Activated T-helper 1 cell treated with anti-CD3 and anti-CD28 coated beads, Interleukin-12 subunit alpha, Interleukin-12 subunit beta, Interleukin-2, Interleukin-4 antibody, amounts not matched to agents 30 ng/mL and 10 ng/mL and 1 ng/mL, durations not matched to agents 14 hours and 24 hours and 36 hours (primary cell): ENCODE data around the gene ITPR1. TPM values are rescaled to one million over a fixed set of nuclear protein-coding genes. Genes with fewer than 3 reads are reported as not detected.

Experiments used
- DNase-seq: peaks from one replicate; pipeline ENCODE4 v3.0.0; 2021; ENCODE audit warnings: low spot score
- H3K27ac Mint-ChIP-seq: one replicate; pipeline ENCODE4 v1.8.0; 2021; ENCODE audit warnings: mild to moderate bottlenecking, mixed read lengths
- H3K27me3 Mint-ChIP-seq: one replicate; pipeline ENCODE4 v1.8.0; 2022; ENCODE audit warnings: mild to moderate bottlenecking, moderate library complexity, mixed read lengths; ENCODE audit not compliant: insufficient read depth
- H3K36me3 Mint-ChIP-seq: one replicate; pipeline ENCODE4 v1.8.0; 2021; ENCODE audit warnings: low read depth, mixed read lengths
- H3K4me1 Mint-ChIP-seq: one replicate; pipeline ENCODE4 v1.8.0; 2021; ENCODE audit warnings: low read depth, mixed read lengths
- H3K4me3 Mint-ChIP-seq: one replicate; pipeline ENCODE4 v1.8.0; 2021; ENCODE audit warnings: mild to moderate bottlenecking, moderate library complexity, mixed read lengths
- H3K9me3 Mint-ChIP-seq: one replicate; pipeline ENCODE4 v1.8.0; 2021; ENCODE audit warnings: mixed read lengths
- intact Hi-C: fragments of 100-400 bp; cut with micrococcal nuclease; formaldehyde crosslinking; loops from one replicate; pipeline ENCODE4 v1.15.1; 2024
- total RNA-seq: library from RNA; stranded (reverse); gene quantifications from 2 replicates; pipeline ENCODE4 v1.2.3, GENCODE V29; 2022

Gene ITPR1
- total RNA-seq, 1 donor from 2014 or later: 108 TPM

GRCh38 chr3:4819746-4820145 lies 326.6 kb downstream of the ITPR1 start:
- intact Hi-C loops: loop anchor here (1.0 to 2.0 kb wide), 2 partner anchors 14 to 97 kb away; no protein-coding TSS in a partner anchor
- H3K9me3 Mint-ChIP-seq: peaks cover 26% of the 10 kb centered on the region
- peaks cover 86% of the 10 kb centered on the region for H3K4me1 Mint-ChIP-seq
- DNase-seq: no peak
- peaks cover 83% of the 10 kb centered on the region for H3K36me3 Mint-ChIP-seq
- no peak overlapping the region for H3K4me3 Mint-ChIP-seq
- H3K27ac Mint-ChIP-seq: peak overlapping the region; percentile 100
- no peaks in the 10 kb centered on the region for H3K27me3 Mint-ChIP-seq

- peak overlapping the region; percentile 100 for H3K27ac Mint-ChIP-seq
- intact Hi-C loops: loop anchor here (1.0 to 2.0 kb wide), 2 partner anchors 15 to 98 kb away; no protein-coding TSS in a partner anchor
- H3K4me3 Mint-ChIP-seq: peak overlapping the region; percentile 28
- peaks cover 26% of the 10 kb centered on the region for H3K9me3 Mint-ChIP-seq
- no peaks in the 10 kb centered on the region for H3K27me3 Mint-ChIP-seq
- H3K36me3 Mint-ChIP-seq: peaks cover 83% of the 10 kb centered on the region
- DNase-seq: no peak
- peaks cover 86% of the 10 kb centered on the region for H3K4me1 Mint-ChIP-seq
These were observed 327.4 kb downstream of the ITPR1 start for GRCh38 chr3:4820296-4821121.

- no peak for DNase-seq
- peaks cover 93% of the 10 kb centered on the region for H3K4me1 Mint-ChIP-seq
- no peaks in the 10 kb centered on the region for H3K27me3 Mint-ChIP-seq
- H3K27ac Mint-ChIP-seq: peak overlapping the region; percentile 100
- intact Hi-C loops: loop anchor here (2.0 kb wide), 1 partner anchor 99 kb away; no protein-coding TSS in a partner anchor
- H3K9me3 Mint-ChIP-seq: peaks cover 26% of the 10 kb centered on the region
- H3K4me3 Mint-ChIP-seq: peak overlapping the region; percentile 86
- H3K36me3 Mint-ChIP-seq: peaks cover 87% of the 10 kb centered on the region
These were observed 328.2 kb downstream of the ITPR1 start for GRCh38 chr3:4821338-4821737.

- H3K36me3 Mint-ChIP-seq: peaks cover 85% of the 10 kb centered on the region
- H3K4me1 Mint-ChIP-seq: peaks cover 98% of the 10 kb centered on the region
- peaks cover 22% of the 10 kb centered on the region for H3K9me3 Mint-ChIP-seq
- H3K27me3 Mint-ChIP-seq: no peaks in the 10 kb centered on the region
- peak overlapping the region; percentile 86 for H3K4me3 Mint-ChIP-seq
- peak; percentile 82 for DNase-seq
- H3K27ac Mint-ChIP-seq: peak overlapping the region; percentile 100
- intact Hi-C loops: loop anchor here (1.0 to 2.0 kb wide), 6 partner anchors 9 to 155 kb away; no protein-coding TSS in a partner anchor
These were observed 328.8 kb downstream of the ITPR1 start for GRCh38 chr3:4821975-4822374.

GRCh38 chr3:4822568-4822967 lies 329.4 kb downstream of the ITPR1 start:
- intact Hi-C loops: loop anchor here (1.0 to 2.0 kb wide), 5 partner anchors 9 to 155 kb away; no protein-coding TSS in a partner anchor
- Mint-ChIP-seq H3K27ac (peak overlapping the region; percentile 100), H3K9me3 (peaks cover 16% of the 10 kb centered on the region), H3K4me1 (peaks cover 98% of the 10 kb centered on the region), H3K4me3 (peak overlapping the region; percentile 86), H3K36me3 (peaks cover 85% of the 10 kb centered on the region), H3K27me3 (no peaks in the 10 kb centered on the region)
- DNase-seq: no peak

GRCh38 chr3:4823385-4823784 lies 330.2 kb downstream of the ITPR1 start:
- peak overlapping the region; percentile 100 for H3K27ac Mint-ChIP-seq
- peaks cover 98% of the 10 kb centered on the region for H3K4me1 Mint-ChIP-seq
- peak overlapping the region; percentile 86 for H3K4me3 Mint-ChIP-seq
- intact Hi-C loops: loop anchor here (2.0 kb wide), 1 partner anchor 47 kb away; no protein-coding TSS in a partner anchor
- peaks cover 82% of the 10 kb centered on the region for H3K36me3 Mint-ChIP-seq
- no peaks in the 10 kb centered on the region for H3K27me3 Mint-ChIP-seq
- no peak for DNase-seq
- H3K9me3 Mint-ChIP-seq: peaks cover 8% of the 10 kb centered on the region

- no peaks in the 10 kb centered on the region for H3K27me3 Mint-ChIP-seq
- H3K4me3 Mint-ChIP-seq: peak overlapping the region; percentile 86
- no peak for DNase-seq
- peak overlapping the region; percentile 100 for H3K27ac Mint-ChIP-seq
- intact Hi-C loops: loop anchor here (2.0 kb wide), 1 partner anchor 47 kb away; no protein-coding TSS in a partner anchor
- H3K4me1 Mint-ChIP-seq: peaks cover 100% of the 10 kb centered on the region
- H3K9me3 Mint-ChIP-seq: peaks cover 4% of the 10 kb centered on the region
- peaks cover 76% of the 10 kb centered on the region for H3K36me3 Mint-ChIP-seq
These were observed 331.1 kb downstream of the ITPR1 start for GRCh38 chr3:4823986-4824925.

- no peak for DNase-seq
- Mint-ChIP-seq H3K27me3 (no peaks in the 10 kb centered on the region), H3K9me3 (peaks cover 4% of the 10 kb centered on the region), H3K4me3 (peak overlapping the region; percentile 86), H3K36me3 (peaks cover 73% of the 10 kb centered on the region), H3K4me1 (peaks cover 98% of the 10 kb centered on the region), H3K27ac (peak overlapping the region; percentile 100)
- intact Hi-C loops: no loop called here
These were observed 331.8 kb downstream of the ITPR1 start for GRCh38 chr3:4824926-4825325.

GRCh38 chr3:4825436-4826236 lies 332.5 kb downstream of the ITPR1 start:
- peak overlapping the region; percentile 86 for H3K4me3 Mint-ChIP-seq
- H3K4me1 Mint-ChIP-seq: peaks cover 95% of the 10 kb centered on the region
- DNase-seq: no peak
- peaks cover 4% of the 10 kb centered on the region for H3K9me3 Mint-ChIP-seq
- H3K36me3 Mint-ChIP-seq: peaks cover 70% of the 10 kb centered on the region
- peak overlapping the region; percentile 100 for H3K27ac Mint-ChIP-seq
- no peaks in the 10 kb centered on the region for H3K27me3 Mint-ChIP-seq
- intact Hi-C loops: no loop called here

- Mint-ChIP-seq H3K4me1 (peaks cover 95% of the 10 kb centered on the region), H3K27ac (peak overlapping the region; percentile 100), H3K27me3 (no peaks in the 10 kb centered on the region), H3K4me3 (peak overlapping the region; percentile 86), H3K36me3 (peaks cover 69% of the 10 kb centered on the region), H3K9me3 (peaks cover 4% of the 10 kb centered on the region)
- no peak for DNase-seq
- intact Hi-C loops: no loop called here
These were observed 333.3 kb downstream of the ITPR1 start for GRCh38 chr3:4826237-4827100.

- intact Hi-C loops: no loop called here
- H3K4me3 Mint-ChIP-seq: peak overlapping the region; percentile 9
- H3K27ac Mint-ChIP-seq: peak overlapping the region; percentile 100
- no peak for DNase-seq
- peaks cover 4% of the 10 kb centered on the region for H3K9me3 Mint-ChIP-seq
- H3K36me3 Mint-ChIP-seq: peaks cover 60% of the 10 kb centered on the region
- H3K4me1 Mint-ChIP-seq: peaks cover 92% of the 10 kb centered on the region
- H3K27me3 Mint-ChIP-seq: no peaks in the 10 kb centered on the region
These were observed 334.6 kb downstream of the ITPR1 start for GRCh38 chr3:4827767-4828166.
